Breast epithelium (tissue), 4 donors: Measurements from ENCODE around the gene U2AF1L4. TPM values are rescaled to one million over a fixed set of nuclear protein-coding genes. Genes with fewer than 3 reads are reported as not detected.
A peak's percentile ranks its signal among the peaks of the same experiment; 100 is the strongest.

Source experiments
- DNase-seq, 2 donors: peaks; one replicate each; pipeline ENCODE4 v3.0.0-alpha.2; 2019; ENCODE audit warnings: low spot score in 2 of 2
- H3K27ac ChIP-seq, 2 donors: fragments of 200-600 bp; sonication (generic) in 1 of 2; one replicate each; pipeline ENCODE4 v1.5.1; 2016 to 2019; ENCODE audit warnings: mild to moderate bottlenecking in 1 of 2
- H3K27me3 ChIP-seq, 2 donors: fragments of 200-600 bp; sonication (generic) in 1 of 2; one replicate each; pipeline versions ENCODE4 v1.5.1 to v1.6.0; 2017 to 2019; ENCODE audit warnings: control low read depth in 1 of 2, mild to moderate bottlenecking in 1 of 2
- H3K36me3 ChIP-seq: fragments of 200-600 bp; one replicate; pipeline ENCODE4 v1.5.1; 2019
- H3K4me1 ChIP-seq, 2 donors: fragments of 200-600 bp; sonication (generic); one replicate each; pipeline ENCODE4 v1.5.1; 2016 to 2019; ENCODE audit warnings: control low read depth in 1 of 2
- H3K4me3 ChIP-seq, 3 donors: fragments of 200-600 bp; sonication (generic); 1 replicate in 2 of 3; 2 replicates in 1 of 3; pipeline ENCODE4 v1.5.1; 2016 to 2019; ENCODE audit warnings: mild to moderate bottlenecking in 3 of 3, moderate library complexity in 2 of 3
- H3K9me3 ChIP-seq, 2 donors: fragments of 200-600 bp; sonication (generic) in 1 of 2; one replicate each; pipeline ENCODE4 v1.5.1; 2016 to 2019; ENCODE audit warnings: control low read depth in 1 of 2
- CTCF ChIP-seq, 3 donors: fragments of 450-650 bp; IDR thresholded peaks; one replicate each; pipeline ENCODE4 v1.5.1; 2016 to 2017; ENCODE audit warnings: antibody characterized with exemption in 3 of 3, mild to moderate bottlenecking in 3 of 3, moderate library complexity in 3 of 3
- POLR2A ChIP-seq: fragments of 450-650 bp; IDR thresholded peaks from one replicate; pipeline ENCODE4 v1.6.1; 2016; ENCODE audit warnings: antibody characterized with exemption, mild to moderate bottlenecking, moderate library complexity
- POLR2AphosphoS5 ChIP-seq, 3 donors: sonication (generic); formaldehyde crosslinking; IDR thresholded peaks; one replicate each; pipeline ENCODE4 v1.6.1; 2017; ENCODE audit warnings: antibody characterized with exemption in 3 of 3
- intact Hi-C: fragments of 100-400 bp; cut with DNase I; formaldehyde crosslinking; loops from one replicate; pipeline ENCODE4 v1.15.1; 2023; ENCODE audit warnings: low total_unique reads
- total RNA-seq, 3 donors: library from RNA; depleted of rRNA; stranded (reverse); fragments of >200 nt; gene quantifications; one replicate each; pipeline ENCODE4 v1.1.0, GENCODE V29; 2016

The U2AF1L4 gene
- total RNA-seq, 3 donors from 2014 or later = 15.7 to 37.5 (median 19.5) TPM

GRCh38 chr19:35753634-35754369 lies 8.6 kb upstream of the U2AF1L4 start:
- intact Hi-C loops = no loop called here

DNA sequence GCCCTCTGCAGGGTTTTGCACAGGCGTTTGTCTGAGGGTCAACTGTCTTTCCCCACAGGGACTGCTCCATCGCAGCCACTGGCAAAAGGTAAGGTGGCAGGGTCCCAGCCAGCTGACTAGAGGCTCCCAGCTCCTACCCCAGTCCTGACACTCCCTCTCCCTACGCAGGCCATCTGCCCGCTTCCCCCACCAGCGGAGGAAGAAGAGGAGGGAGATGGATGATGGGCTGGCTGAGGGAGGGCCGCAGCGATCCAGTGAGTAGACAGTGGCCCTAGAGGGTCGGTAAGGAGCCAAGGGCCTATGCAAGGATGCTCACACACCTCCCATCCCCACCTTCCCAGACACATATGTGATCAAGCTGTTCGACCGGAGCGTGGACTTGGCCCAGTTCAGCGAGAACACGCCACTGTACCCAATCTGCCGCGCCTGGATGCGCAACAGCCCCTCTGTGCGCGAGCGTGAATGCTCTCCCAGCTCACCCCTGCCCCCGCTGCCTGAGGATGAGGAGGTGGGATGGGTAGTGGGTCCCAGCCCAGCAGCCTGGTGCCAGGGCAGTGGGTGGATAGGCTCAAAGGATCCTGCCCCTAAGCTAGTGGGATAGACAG lies 7.6 kb upstream of the U2AF1L4 start:
- H3K36me3 ChIP-seq = peaks cover 4% of the 10 kb centered on the region
- H3K4me1 ChIP-seq = peaks cover 2 to 5% of the 10 kb centered on the region in 2 donors
- H3K27me3 ChIP-seq = no peaks in the 10 kb centered on the region
- H3K9me3 ChIP-seq = no peaks in the 10 kb centered on the region
- no peak for DNase-seq
- H3K4me3 ChIP-seq = no peak overlapping the region
- intact Hi-C loops = no loop called here
- no peak overlapping the region for H3K27ac ChIP-seq
- TF ChIP-seq POLR2A (no peak), POLR2AphosphoS5 (IDR thresholded peaks at IDR 0.05) (no peak), CTCF (IDR thresholded peaks at IDR 0.05) (no peak)

More at GRCh38 chr19:35753634-35754369, 8.6 kb upstream of the U2AF1L4 start:
- Histone ChIP-seq H3K27ac (peak overlapping the region; percentile 98), H3K36me3 (peaks cover 4% of the 10 kb centered on the region), H3K27me3 (no peaks in the 10 kb centered on the region), H3K9me3 (no peaks in the 10 kb centered on the region), H3K4me3 (no peak overlapping the region), H3K4me1 (peaks cover 2 to 8% of the 10 kb centered on the region in 2 donors)
- DNase-seq = no peak
- TF ChIP-seq CTCF (IDR thresholded peaks at IDR 0.05) = no peak
- no peak for TF ChIP-seq POLR2AphosphoS5 (IDR thresholded peaks at IDR 0.05)
- no peak for TF ChIP-seq POLR2A

DNA sequence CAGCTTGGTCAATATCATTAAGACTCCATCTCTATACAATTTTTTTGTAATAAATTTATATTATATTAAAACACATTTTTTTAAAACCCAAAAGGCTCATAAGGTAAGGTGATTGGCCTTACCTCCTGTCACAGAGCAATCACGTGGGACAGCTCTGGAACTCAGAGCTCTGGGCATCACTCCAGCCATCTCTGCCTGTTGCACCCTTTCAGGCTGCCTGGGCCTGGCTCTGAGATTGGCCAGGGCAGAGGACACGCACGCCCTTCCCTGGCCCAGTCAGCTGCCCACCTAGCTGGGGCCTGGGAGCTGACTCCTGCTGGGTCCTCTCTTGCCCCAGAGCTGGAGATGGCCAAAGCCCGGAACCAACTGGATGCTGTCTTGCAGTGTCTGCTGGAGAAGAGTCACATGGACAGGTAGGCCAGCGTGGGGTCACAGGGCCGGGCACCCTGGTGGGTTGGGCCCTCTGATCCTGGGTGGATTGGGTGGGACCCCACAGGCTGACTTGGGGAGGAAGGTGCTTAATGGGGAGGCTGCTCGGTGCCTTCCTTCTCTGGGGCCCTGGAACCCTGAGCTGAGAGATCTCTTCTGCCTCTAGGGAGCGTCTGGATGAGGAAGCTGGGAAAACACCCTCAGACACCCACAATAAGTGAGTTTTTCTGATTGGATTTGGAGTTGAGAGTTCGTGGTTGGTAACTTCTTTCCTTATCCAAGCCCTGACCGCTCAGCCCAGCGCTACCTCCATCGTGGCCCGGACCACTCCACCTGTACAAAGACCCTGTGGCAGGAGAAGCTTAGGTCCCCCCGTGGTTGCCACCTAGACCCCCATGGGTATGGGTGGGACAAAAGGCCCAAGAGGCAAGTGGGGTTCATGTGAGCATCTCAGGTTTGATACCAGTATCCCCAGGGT lies 6.9 kb upstream of the U2AF1L4 start:
- TF ChIP-seq POLR2A = no peak
- TF ChIP-seq POLR2AphosphoS5 (IDR thresholded peaks at IDR 0.05) = no peak
- no peak for TF ChIP-seq CTCF (IDR thresholded peaks at IDR 0.05)
- Histone ChIP-seq H3K4me1 (peaks cover 2 to 5% of the 10 kb centered on the region in 2 donors), H3K27ac (no peak overlapping the region), H3K27me3 (no peaks in the 10 kb centered on the region), H3K36me3 (peaks cover 4% of the 10 kb centered on the region), H3K9me3 (no peaks in the 10 kb centered on the region), H3K4me3 (no peak overlapping the region)
- intact Hi-C loops = no loop called here
- DNase-seq = no peak

GRCh38 chr19:35750167-35750566 lies 4.9 kb upstream of the U2AF1L4 start:
- intact Hi-C loops = no loop called here
- Histone ChIP-seq H3K27me3 (no peaks in the 10 kb centered on the region), H3K27ac (peak overlapping the region; percentile 52 to 78), H3K4me1 (peaks cover 2 to 17% of the 10 kb centered on the region in 2 donors), H3K4me3 (peak overlapping the region in 1 of 3 donors; percentile 34), H3K36me3 (peaks cover 4% of the 10 kb centered on the region), H3K9me3 (no peaks in the 10 kb centered on the region)
- no peak for DNase-seq
- TF ChIP-seq POLR2AphosphoS5 (IDR thresholded peaks at IDR 0.05) (no peak), CTCF (IDR thresholded peaks at IDR 0.05) (no peak), POLR2A (no peak)
